Left ventricle myocardium inferior (tissue), 1 donor: Measurements from ENCODE around the gene EPHA6. TPM values are rescaled to one million over a fixed set of nuclear protein-coding genes. Genes with fewer than 3 reads are reported as not detected.

Experiments used
- DNase-seq: peaks from one replicate; pipeline ENCODE4 v3.0.0-alpha.2; 2020
- H3K27ac ChIP-seq: fragments of 200-600 bp; replicated peaks from 2 replicates; pipeline ENCODE4 v1.8.0; 2021
- H3K27me3 ChIP-seq: fragments of 200-600 bp; 2 replicates; pipeline ENCODE4 v1.8.0; 2021; ENCODE audit warnings: low read depth
- H3K36me3 ChIP-seq: fragments of 200-600 bp; 2 replicates; pipeline ENCODE4 v1.8.0; 2021
- H3K4me1 ChIP-seq: fragments of 200-600 bp; 2 replicates; pipeline ENCODE4 v1.8.0; 2021
- H3K4me3 ChIP-seq: fragments of 200-600 bp; 2 replicates; pipeline ENCODE4 v1.8.0; 2021; ENCODE audit warnings: mild to moderate bottlenecking, moderate library complexity
- H3K9me3 ChIP-seq: fragments of 200-600 bp; replicated peaks from 2 replicates; pipeline ENCODE4 v1.8.0; 2021
- CTCF ChIP-seq: fragments of 200-600 bp; IDR thresholded peaks from 2 replicates; pipeline ENCODE4 v1.8.0; 2021; ENCODE audit warnings: antibody characterized with exemption, mild to moderate bottlenecking, borderline replicate concordance
- intact Hi-C: fragments of 100-400 bp; cut with micrococcal nuclease; formaldehyde crosslinking; loops from one replicate; pipeline ENCODE4 v1.11.0; 2022
- total RNA-seq: library from RNA; stranded (reverse); fragmentation: NEBNext Ultra II Directional; extraction: Animal tissue kit (Norgen Biotek cat#: 25700); gene quantifications from one replicate; pipeline ENCODE4 v1.2.1, GENCODE V29; 2021
- donor health status: DM: no; HTN: yes; CAD: no; lungs with severe emphysema.

Gene EPHA6
- total RNA-seq, 1 donor from 2014 or later = 0.19 TPM

- intact Hi-C loops = no loop called here
- H3K9me3 ChIP-seq = peaks cover 18% of the 10 kb centered on the region
- no peak for DNase-seq
- no peak for TF ChIP-seq CTCF
- H3K27ac ChIP-seq = no peak overlapping the region
- no peaks in the 10 kb centered on the region for H3K27me3 ChIP-seq
- H3K4me3 ChIP-seq = no peak overlapping the region
- H3K36me3 ChIP-seq = no peaks in the 10 kb centered on the region
- no peaks in the 10 kb centered on the region for H3K4me1 ChIP-seq
Observed at GRCh38 chr3:97029972-97030371, 215.6 kb downstream of the EPHA6 start.

- Histone ChIP-seq H3K27me3 (no peaks in the 10 kb centered on the region), H3K9me3 (peaks cover 7% of the 10 kb centered on the region), H3K36me3 (no peaks in the 10 kb centered on the region), H3K4me3 (no peak overlapping the region), H3K27ac (no peak overlapping the region), H3K4me1 (no peaks in the 10 kb centered on the region)
- DNase-seq = no peak
- no peak for TF ChIP-seq CTCF
- intact Hi-C loops = no loop called here
Observed at GRCh38 chr3:97037294-97037943, 223.0 kb downstream of the EPHA6 start.

- H3K4me1 ChIP-seq = no peaks in the 10 kb centered on the region
- H3K27me3 ChIP-seq = no peaks in the 10 kb centered on the region
- peaks cover 1% of the 10 kb centered on the region for H3K9me3 ChIP-seq
- no peak overlapping the region for H3K27ac ChIP-seq
- no peak overlapping the region for H3K4me3 ChIP-seq
- H3K36me3 ChIP-seq = no peaks in the 10 kb centered on the region
- intact Hi-C loops = no loop called here
- no peak for DNase-seq
- TF ChIP-seq CTCF = no peak
Observed at GRCh38 chr3:97043411-97043810, 229.0 kb downstream of the EPHA6 start.

GRCh38 chr3:97057365-97057764, 243.0 kb downstream of the EPHA6 start:
- H3K27me3 ChIP-seq = no peaks in the 10 kb centered on the region
- peaks cover 18% of the 10 kb centered on the region for H3K9me3 ChIP-seq
- no peak for TF ChIP-seq CTCF
- no peak overlapping the region for H3K4me3 ChIP-seq
- no peak for DNase-seq
- no peak overlapping the region for H3K27ac ChIP-seq
- intact Hi-C loops = no loop called here
- H3K4me1 ChIP-seq = no peaks in the 10 kb centered on the region
- H3K36me3 ChIP-seq = no peaks in the 10 kb centered on the region

GRCh38 chr3:97059168-97059567, 244.8 kb downstream of the EPHA6 start:
- intact Hi-C loops = no loop called here
- no peak for TF ChIP-seq CTCF
- H3K27ac ChIP-seq = no peak overlapping the region
- H3K36me3 ChIP-seq = no peaks in the 10 kb centered on the region
- H3K4me1 ChIP-seq = no peaks in the 10 kb centered on the region
- H3K9me3 ChIP-seq = peaks cover 36% of the 10 kb centered on the region
- no peak for DNase-seq
- no peaks in the 10 kb centered on the region for H3K27me3 ChIP-seq
- no peak overlapping the region for H3K4me3 ChIP-seq
